Hematopoietic multipotent progenitor cell treated with erythropoietin and hydrocortisone succinate and interleukin-3 and kit ligand, for 17 days (in vitro differentiated cells): ENCODE results near the gene SHLD2.
"Not testable (repeated sequence)": the region's sequence is repeated elsewhere in the genome, so short reads cannot be mapped to it uniquely, and the experiment has no call there.

ENCODE experiments used
- DNase-seq: peaks from one replicate; pipeline ENCODE4 v3.0.0-alpha.2; 2015; ENCODE audit warnings: low spot score

SHLD2 gene

GRCh38 chr10:87145598-87145997 is 50.6 kb downstream of the SHLD2 start:
- DNase-seq = not testable (repeated sequence)

GRCh38 chr10:87149020-87149609 is 54.1 kb downstream of the SHLD2 start:
- DNase-seq = not testable (repeated sequence)

- DNase-seq = not testable (repeated sequence)
These were observed 56.5 kb downstream of the SHLD2 start for GRCh38 chr10:87151516-87151915.

DNA sequence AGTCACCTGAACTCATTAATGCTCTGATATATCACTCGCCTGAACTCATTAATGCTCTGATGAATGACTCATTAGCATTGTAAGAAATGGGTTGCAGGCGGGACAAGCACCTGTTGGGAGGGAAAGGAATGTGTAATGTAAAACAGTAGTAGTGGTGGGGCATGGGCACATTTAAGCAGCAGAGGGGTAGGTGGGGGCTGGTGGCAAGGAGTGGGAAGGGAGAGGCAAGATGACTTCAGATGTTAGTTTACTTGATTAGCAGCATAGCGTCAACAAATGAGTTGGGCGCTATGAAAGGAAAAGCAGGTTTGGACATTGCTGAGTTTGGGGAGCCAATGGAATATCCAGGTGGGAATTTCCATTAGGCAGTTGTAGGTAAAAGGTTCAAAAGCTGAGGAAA is 61.8 kb downstream of the SHLD2 start:
- not testable (repeated sequence) for DNase-seq

- DNase-seq = not testable (repeated sequence)
These were observed 62.8 kb downstream of the SHLD2 start for GRCh38 chr10:87157821-87158220.

DNA sequence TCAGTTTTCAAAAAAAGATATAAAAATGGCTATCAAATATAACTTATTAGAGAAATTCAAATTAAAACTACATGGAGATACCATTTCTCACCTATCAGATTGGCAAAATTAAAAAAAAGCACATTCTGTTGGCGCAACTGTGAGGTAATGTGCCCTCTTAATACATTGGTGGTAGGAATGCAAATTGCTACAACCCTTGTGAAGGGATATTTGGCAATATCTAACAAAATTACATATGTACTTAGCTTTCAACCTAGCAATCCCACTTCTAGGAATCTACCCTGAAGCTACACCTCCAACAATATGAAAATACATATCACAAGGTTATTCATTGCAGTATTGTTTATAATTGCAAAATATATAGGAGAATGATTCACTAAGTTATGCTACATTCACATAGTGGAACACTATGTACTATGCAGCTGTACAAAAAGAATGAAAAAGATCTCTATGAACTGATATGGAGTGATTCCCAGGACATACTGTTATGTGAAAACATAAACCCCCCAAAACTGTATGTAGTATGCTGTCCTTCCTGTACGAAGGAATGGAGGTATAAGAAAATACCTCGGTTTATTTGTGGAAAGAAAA is 67.8 kb downstream of the SHLD2 start:
- not testable (repeated sequence) for DNase-seq

- not testable (repeated sequence) for DNase-seq
These were observed 68.4 kb downstream of the SHLD2 start for GRCh38 chr10:87163414-87163813.

DNA sequence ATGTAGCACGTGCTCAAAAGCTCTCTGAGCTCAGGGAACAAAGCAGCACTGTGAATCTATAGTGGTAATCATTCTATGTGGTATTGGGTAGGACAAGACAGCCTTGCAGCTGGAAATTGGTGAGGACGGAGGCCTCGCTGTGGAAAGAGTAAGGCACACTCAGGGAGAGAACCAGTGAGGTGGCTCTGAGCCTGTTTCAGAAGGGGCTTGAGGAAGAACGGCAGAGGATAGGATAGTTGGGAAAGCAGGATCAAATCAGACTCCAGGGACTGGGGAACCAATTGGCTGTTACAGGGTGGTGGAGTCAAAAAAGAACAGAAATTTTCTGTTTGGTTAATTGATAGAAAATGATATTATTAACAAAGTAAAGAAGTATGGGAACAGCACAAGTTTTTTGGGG is 74.9 kb downstream of the SHLD2 start:
- DNase-seq = not testable (repeated sequence)

DNA sequence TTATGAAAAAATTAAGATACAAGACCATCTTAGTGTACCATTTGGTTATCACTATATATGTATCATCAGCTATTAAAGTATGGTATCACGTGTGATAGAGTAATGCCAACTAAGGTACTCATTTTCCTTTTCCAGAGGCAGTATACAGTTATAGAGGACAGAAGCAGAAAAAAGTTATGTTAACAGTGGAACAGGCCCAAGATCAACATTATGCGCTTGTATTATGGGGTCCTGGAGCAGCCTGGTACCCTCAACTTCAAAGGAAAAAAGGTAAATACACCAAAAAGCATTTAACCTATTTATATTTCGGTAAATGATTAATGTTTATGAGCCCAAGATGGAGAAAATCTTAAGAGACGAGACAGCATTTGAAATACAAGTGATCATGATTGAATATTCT is 75.7 kb downstream of the SHLD2 start:
- DNase-seq = not testable (repeated sequence)

GRCh38 chr10:87171670-87172069 is 76.7 kb downstream of the SHLD2 start:
- not testable (repeated sequence) for DNase-seq

- DNase-seq = not testable (repeated sequence)
These were observed 77.2 kb downstream of the SHLD2 start for GRCh38 chr10:87172178-87172577.

DNA sequence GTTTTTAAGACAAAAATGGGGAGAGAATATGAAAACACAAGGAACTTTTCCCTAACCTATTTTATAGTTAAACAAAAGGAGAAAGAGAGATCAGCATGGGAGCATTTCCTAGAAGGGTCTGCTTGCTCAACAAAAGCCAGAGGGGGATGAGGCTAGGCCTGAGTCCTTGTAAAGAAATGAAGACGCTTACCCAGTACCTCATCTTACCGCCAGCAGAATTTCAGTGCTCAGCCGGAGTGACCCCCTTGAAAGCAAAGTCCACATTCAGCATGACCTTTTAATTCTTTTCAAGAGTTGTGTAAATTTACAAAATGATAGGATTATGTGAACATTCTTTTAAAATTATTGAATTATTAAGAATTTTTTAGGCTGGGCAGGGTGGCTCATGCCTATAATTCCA is 82.6 kb downstream of the SHLD2 start:
- DNase-seq = not testable (repeated sequence)

DNA sequence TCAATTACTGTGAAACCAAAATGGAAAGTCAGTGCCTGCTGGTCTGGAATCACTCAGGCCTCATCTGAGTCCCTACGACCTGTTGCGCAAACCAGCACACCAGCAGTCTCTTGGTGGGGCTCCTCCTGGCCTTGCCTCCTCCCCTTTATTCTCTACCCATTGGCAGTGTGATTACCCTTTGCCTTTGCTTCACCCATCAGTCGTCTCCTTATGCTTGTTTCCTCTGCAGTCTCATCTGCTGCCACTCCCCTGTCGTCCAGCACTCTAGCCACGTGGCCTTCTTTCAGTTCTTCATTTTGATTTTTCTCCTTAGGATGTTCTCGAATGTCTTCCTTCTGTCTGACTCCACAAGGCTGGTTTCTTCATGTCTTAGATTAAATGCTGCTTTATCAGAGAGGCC is 89.4 kb downstream of the SHLD2 start:
- not testable (repeated sequence) for DNase-seq

- not testable (repeated sequence) for DNase-seq
These were observed 91.0 kb downstream of the SHLD2 start for GRCh38 chr10:87186016-87186415.

DNA sequence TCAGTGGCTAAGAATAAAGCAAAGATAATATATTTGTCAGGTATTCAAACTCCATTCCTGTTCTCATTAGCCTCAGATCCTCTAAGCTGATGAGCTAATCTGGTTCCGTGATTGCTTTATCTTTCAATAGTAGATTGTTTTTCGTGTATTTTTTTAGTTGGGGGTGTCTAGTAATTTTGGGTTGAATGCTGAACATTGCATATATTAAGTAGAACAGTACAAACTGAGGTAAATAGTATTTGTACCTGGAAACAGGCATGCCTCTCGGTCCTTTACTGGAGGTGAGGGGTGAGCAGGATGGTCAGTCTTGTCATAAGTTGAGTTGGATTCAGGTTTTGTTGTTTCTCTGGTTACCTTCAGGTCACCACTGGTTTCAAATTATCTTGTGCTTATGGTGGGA is 92.6 kb downstream of the SHLD2 start:
- DNase-seq = not testable (repeated sequence)

- not testable (repeated sequence) for DNase-seq
These were observed 96.8 kb downstream of the SHLD2 start for GRCh38 chr10:87191841-87192240.

DNA sequence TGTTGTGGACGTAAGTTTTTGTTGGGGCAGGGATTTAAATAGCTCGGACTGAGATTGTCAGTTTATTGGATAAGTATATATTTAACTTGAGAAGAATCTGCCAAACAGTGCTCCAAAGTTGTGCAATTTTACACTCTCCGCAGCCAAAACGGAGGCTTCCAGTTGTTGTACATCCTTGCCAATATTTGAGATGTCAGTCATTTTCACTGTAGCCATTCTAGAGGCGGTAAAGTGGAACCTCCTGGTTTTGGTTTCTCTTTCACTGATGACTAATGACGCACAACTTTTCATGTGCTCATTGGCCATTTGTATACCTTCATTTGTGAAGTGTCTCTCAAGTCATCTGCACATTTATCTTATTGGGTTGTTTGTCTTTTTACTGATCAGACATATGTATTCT is 105.9 kb downstream of the SHLD2 start:
- not testable (repeated sequence) for DNase-seq

DNA sequence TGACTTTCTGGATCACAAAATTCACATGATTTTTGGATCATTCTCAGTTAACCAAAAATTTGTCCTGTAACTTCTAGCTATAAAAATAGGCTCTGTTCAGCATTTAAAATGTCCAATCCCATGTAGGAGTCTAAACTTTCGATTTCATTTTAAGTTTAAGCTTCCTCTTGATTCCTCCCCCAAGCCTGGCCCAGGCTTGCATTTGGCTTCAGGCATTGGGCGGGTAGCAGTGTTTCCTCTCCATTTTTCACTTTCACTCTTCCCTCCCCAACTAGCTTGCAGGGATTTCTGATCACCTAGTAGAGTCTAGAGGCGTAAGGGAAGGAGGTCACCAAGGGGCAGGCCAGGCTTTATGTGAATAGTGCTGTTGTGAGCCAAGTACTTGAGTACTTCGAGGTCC is 109.8 kb downstream of the SHLD2 start:
- not testable (repeated sequence) for DNase-seq

GRCh38 chr10:87206922-87207321 is 111.9 kb downstream of the SHLD2 start:
- DNase-seq = not testable (repeated sequence)

DNA sequence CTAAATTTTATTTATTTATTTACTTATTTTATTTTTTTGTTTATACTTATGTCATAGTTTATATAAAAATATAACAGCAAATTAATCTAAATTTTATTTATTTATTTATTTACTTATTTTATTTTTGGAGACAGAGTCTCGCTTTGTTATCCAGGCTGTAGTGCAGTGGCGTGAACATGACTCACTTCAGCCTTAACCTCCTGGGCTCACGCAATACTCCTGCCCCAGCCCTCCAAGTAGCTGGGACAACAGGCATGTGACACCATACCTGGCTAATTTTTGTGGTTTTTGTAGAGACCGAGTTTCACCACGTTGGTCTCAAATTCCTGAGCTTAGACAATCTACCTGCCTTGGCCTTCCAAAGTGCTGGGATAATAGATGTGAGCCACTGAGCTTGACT is 115.3 kb downstream of the SHLD2 start:
- not testable (repeated sequence) for DNase-seq

GRCh38 chr10:87211848-87212247 is 116.8 kb downstream of the SHLD2 start:
- DNase-seq = not testable (repeated sequence)

GRCh38 chr10:87213150-87213765 is 118.3 kb downstream of the SHLD2 start:
- DNase-seq = not testable (repeated sequence)

DNA sequence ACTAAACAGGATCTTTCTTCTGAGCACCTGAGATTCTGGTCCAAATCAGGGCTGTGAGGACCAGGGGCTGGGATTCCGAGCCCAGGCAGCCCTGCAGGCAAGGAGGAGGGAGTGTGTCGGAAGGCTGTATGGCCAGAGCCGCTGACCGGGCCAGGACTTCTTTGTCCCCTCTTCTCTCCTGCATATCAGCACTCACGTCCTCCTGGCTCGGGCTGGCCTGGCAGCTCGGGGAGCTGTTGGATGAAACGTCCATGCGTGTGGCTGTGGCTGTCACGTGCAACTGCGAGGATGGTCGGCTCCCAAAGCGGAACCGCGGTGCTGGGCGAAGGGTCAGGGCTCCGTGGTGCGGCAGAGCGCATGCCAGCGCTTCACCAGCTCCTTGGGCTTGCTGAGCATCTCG is 118.8 kb downstream of the SHLD2 start:
- DNase-seq = not testable (repeated sequence)
